Panc1 (cell line): ENCODE data around the gene DSCAM.

Experiments used
- POLR2AphosphoS5 ChIP-seq: IDR thresholded peaks from 2 replicates; pipeline ENCODE4 v1.6.1; 2012; ENCODE audit warnings: mild to moderate bottlenecking, low read depth, low read length, moderate library complexity
- TF ChIP-seq, protein P1 (sequence below): fragments of 450-650 bp; IDR thresholded peaks from 2 replicates; pipeline ENCODE4 v1.5.1; 2017; ENCODE audit warnings: mild to moderate bottlenecking
- TF ChIP-seq, protein P2 (sequence below), 2 experiments: IDR thresholded peaks; 2 replicates each; pipeline ENCODE4 v1.6.1; 2011 to 2012; ENCODE audit warnings: low read depth in 2 of 2, control low read depth in 1 of 2, low read length in 1 of 2, mild to moderate bottlenecking in 1 of 2, moderate library complexity in 1 of 2; ENCODE audit not compliant: insufficient read depth in 1 of 2

DNA sequence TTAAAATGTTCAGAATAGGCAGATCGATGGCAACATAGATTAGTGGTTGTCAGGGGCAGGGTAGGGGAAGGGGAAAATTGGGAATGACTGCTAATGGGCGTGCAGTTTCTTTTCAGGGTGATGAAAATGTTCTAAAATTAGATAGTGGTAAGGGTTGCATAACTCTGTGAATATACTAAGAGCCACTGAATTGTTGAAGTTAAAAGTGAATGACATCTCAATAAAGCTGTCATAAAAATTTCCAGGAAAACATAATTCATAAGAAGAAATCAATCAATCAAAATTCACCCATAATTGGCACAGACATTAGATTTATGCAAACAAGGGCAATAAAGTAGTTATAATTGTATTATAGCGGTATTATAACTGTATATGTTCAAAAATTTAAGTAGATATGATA is 751.5 kb downstream of the DSCAM start:
- TF ChIP-seq, protein P1, sequence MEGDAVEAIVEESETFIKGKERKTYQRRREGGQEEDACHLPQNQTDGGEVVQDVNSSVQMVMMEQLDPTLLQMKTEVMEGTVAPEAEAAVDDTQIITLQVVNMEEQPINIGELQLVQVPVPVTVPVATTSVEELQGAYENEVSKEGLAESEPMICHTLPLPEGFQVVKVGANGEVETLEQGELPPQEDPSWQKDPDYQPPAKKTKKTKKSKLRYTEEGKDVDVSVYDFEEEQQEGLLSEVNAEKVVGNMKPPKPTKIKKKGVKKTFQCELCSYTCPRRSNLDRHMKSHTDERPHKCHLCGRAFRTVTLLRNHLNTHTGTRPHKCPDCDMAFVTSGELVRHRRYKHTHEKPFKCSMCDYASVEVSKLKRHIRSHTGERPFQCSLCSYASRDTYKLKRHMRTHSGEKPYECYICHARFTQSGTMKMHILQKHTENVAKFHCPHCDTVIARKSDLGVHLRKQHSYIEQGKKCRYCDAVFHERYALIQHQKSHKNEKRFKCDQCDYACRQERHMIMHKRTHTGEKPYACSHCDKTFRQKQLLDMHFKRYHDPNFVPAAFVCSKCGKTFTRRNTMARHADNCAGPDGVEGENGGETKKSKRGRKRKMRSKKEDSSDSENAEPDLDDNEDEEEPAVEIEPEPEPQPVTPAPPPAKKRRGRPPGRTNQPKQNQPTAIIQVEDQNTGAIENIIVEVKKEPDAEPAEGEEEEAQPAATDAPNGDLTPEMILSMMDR = no peak
- TF ChIP-seq, protein P2, sequence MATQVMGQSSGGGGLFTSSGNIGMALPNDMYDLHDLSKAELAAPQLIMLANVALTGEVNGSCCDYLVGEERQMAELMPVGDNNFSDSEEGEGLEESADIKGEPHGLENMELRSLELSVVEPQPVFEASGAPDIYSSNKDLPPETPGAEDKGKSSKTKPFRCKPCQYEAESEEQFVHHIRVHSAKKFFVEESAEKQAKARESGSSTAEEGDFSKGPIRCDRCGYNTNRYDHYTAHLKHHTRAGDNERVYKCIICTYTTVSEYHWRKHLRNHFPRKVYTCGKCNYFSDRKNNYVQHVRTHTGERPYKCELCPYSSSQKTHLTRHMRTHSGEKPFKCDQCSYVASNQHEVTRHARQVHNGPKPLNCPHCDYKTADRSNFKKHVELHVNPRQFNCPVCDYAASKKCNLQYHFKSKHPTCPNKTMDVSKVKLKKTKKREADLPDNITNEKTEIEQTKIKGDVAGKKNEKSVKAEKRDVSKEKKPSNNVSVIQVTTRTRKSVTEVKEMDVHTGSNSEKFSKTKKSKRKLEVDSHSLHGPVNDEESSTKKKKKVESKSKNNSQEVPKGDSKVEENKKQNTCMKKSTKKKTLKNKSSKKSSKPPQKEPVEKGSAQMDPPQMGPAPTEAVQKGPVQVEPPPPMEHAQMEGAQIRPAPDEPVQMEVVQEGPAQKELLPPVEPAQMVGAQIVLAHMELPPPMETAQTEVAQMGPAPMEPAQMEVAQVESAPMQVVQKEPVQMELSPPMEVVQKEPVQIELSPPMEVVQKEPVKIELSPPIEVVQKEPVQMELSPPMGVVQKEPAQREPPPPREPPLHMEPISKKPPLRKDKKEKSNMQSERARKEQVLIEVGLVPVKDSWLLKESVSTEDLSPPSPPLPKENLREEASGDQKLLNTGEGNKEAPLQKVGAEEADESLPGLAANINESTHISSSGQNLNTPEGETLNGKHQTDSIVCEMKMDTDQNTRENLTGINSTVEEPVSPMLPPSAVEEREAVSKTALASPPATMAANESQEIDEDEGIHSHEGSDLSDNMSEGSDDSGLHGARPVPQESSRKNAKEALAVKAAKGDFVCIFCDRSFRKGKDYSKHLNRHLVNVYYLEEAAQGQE (IDR thresholded peaks at IDR 0.05; ENCODE audit: insufficient read depth in 1 of 2, low read depth in 2 of 2, low read length in 1 of 2) = no peak
- TF ChIP-seq POLR2AphosphoS5 = no peak
